Right lobe of liver (tissue), 6 donors: Measurements from ENCODE around the gene B4GALNT3. TPM values are rescaled to one million over a fixed set of nuclear protein-coding genes. Genes with fewer than 3 reads are reported as not detected.

Source experiments
- ATAC-seq, 4 donors: fragments of 200-7000 bp; cut with Tn5 transposase; one replicate each; pipeline ENCODE4 v1.9.1; 2020; ENCODE audit warnings: mild to moderate bottlenecking in 4 of 4, moderate library complexity in 4 of 4
- DNase-seq, 3 donors: peaks; one replicate each; pipeline ENCODE4 v3.0.0-alpha.2; 2020
- H3K27ac ChIP-seq, 3 donors: fragments of 200-600 bp; one replicate each; pipeline ENCODE4 v1.8.0; 2022
- H3K27me3 ChIP-seq, 2 donors: fragments of 200-600 bp; one replicate each; pipeline ENCODE4 v1.8.0; 2022
- H3K36me3 ChIP-seq, 4 donors: fragments of 200-600 bp; sonication (generic) in 1 of 4; one replicate each; pipeline versions ENCODE4 v1.5.1 to v1.8.0; 2017 to 2022; ENCODE audit warnings: control low read depth in 1 of 4
- H3K4me1 ChIP-seq, 4 donors: fragments of 200-600 bp; sonication (generic) in 1 of 4; one replicate each; pipeline versions ENCODE4 v1.5.1 to v1.8.0; 2017 to 2022; ENCODE audit warnings: control low read depth in 1 of 4
- H3K4me3 ChIP-seq, 3 donors: fragments of 200-600 bp; one replicate each; pipeline ENCODE4 v1.8.0; 2022
- H3K9me3 ChIP-seq, 4 donors: fragments of 200-600 bp; sonication (generic) in 1 of 4; one replicate each; pipeline versions ENCODE4 v1.5.1 to v1.8.0; 2017 to 2022; ENCODE audit warnings: control low read depth in 1 of 4
- POLR2A ChIP-seq: fragments of 450-650 bp; IDR thresholded peaks from one replicate; pipeline ENCODE4 v1.6.1; 2017; ENCODE audit warnings: antibody characterized with exemption, mild to moderate bottlenecking
- WGBS: methylation state at CpG from one replicate; pipeline ENCODE4 v1.1.6; 2018; ENCODE audit warnings: low coverage, low lambda C conversion rate; ENCODE audit not compliant: insufficient coverage; ENCODE audit errors: missing lambda C conversion rate; 5-methylcytosine and 5-hydroxymethylcytosine counted together
- intact Hi-C, 2 donors: fragments of 100-400 bp; cut with DNase I; formaldehyde crosslinking; loops; one replicate each; pipeline versions ENCODE4 v1.11.2 to v1.14.1; 2022
- total RNA-seq, 6 experiments: library from RNA; depleted of rRNA in 2 of 6; stranded (reverse); fragments of >200 nt in 2 of 6; fragmentation: NEBNext Ultra II Directional in 3 of 6; extraction: Animal tissue kit (Norgen Biotek cat#: 25700) in 3 of 6; gene quantifications; one replicate each; pipeline versions ENCODE4 v1.1.0 to v1.2.4, GENCODE V29; 2016 to 2023
- TF ChIP-seq, protein P1 (sequence below), 4 donors: fragments of 200-600 bp in 3 of 4; fragments of 450-650 bp in 1 of 4; IDR thresholded peaks; one replicate each; pipeline versions ENCODE4 v1.5.1 to v1.8.0; 2016 to 2022; ENCODE audit warnings: antibody characterized with exemption in 4 of 4, mild to moderate bottlenecking in 2 of 4
- donor health status: DM: no; HTN: yes; CAD: no.
- donor health status: DM: no; HTN: no; CAD: no.
- donor health status: DM: no; HTN: no; CAD: no.
- donor health status: DM: no; HTN: yes; CAD: no.
- donor health status: DM: no; HTN: yes; CAD: no.

B4GALNT3 gene
- total RNA-seq, 6 experiments from 2014 or later: 0.12 to 2.0 (median 0.38) TPM

DNA sequence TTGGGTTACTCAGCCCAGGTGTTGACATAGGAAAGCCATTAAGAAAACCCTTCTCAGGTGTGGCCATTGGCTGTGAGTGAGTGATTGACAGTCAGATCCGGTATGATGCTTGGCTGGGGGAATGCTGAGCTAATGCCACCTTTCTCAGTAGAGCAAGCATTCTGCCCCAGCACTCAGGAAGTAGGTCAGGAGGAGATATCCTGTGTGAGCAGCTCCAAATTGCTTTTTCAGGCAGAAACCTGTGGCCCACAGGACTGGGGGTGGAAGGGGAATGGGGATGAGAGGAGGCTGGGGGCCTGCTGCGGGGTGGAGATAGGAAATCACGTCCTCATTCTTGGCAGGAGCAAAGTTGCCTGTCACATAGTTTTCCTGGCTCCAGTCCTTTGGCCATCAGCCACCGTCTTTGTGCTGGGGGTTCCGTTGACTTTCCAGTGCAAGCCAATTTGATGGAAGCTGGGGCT, 147.8 kb downstream of the B4GALNT3 start:
- no peaks in the 10 kb centered on the region for H3K36me3 ChIP-seq
- H3K27ac ChIP-seq: peak overlapping the region in 1 of 3 donors; percentile 9
- no peaks in the 10 kb centered on the region for H3K27me3 ChIP-seq
- WGBS: 3% methylated on average over 5 of the region's 5 CpGs
- DNase-seq: peak; percentile 60 to 73 (median 69)
- ATAC-seq: peak; percentile 39 to 47 (median 44)
- no peak overlapping the region for H3K4me3 ChIP-seq
- intact Hi-C loops: no loop called here
- no peaks in the 10 kb centered on the region for H3K9me3 ChIP-seq
- peaks cover 0 to 42% (median 15%) of the 10 kb centered on the region in 4 donors for H3K4me1 ChIP-seq
- TF ChIP-seq, protein P1, sequence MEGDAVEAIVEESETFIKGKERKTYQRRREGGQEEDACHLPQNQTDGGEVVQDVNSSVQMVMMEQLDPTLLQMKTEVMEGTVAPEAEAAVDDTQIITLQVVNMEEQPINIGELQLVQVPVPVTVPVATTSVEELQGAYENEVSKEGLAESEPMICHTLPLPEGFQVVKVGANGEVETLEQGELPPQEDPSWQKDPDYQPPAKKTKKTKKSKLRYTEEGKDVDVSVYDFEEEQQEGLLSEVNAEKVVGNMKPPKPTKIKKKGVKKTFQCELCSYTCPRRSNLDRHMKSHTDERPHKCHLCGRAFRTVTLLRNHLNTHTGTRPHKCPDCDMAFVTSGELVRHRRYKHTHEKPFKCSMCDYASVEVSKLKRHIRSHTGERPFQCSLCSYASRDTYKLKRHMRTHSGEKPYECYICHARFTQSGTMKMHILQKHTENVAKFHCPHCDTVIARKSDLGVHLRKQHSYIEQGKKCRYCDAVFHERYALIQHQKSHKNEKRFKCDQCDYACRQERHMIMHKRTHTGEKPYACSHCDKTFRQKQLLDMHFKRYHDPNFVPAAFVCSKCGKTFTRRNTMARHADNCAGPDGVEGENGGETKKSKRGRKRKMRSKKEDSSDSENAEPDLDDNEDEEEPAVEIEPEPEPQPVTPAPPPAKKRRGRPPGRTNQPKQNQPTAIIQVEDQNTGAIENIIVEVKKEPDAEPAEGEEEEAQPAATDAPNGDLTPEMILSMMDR (IDR thresholded peaks at IDR 0.05): no peak
- no peak for TF ChIP-seq POLR2A

DNA sequence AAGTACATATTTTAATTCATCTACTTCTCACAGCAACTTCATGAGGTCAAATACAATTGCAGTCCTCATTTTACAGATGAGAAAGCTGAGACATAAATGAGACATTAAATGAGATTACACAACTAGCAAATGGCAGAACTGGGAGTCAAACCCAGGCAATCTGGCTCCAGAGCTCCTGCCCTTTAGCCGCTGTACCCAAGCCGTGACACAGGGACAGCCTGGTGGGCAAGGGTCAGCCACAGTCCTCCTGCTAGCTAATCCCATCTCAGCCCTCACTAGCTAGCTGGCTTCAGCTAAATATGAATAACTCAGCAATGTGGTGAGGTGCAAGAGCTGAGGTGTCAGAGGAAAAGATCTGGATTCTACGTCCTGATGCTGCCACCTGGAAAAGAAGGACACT, 148.7 kb downstream of the B4GALNT3 start:
- H3K27ac ChIP-seq: no peak overlapping the region

DNA sequence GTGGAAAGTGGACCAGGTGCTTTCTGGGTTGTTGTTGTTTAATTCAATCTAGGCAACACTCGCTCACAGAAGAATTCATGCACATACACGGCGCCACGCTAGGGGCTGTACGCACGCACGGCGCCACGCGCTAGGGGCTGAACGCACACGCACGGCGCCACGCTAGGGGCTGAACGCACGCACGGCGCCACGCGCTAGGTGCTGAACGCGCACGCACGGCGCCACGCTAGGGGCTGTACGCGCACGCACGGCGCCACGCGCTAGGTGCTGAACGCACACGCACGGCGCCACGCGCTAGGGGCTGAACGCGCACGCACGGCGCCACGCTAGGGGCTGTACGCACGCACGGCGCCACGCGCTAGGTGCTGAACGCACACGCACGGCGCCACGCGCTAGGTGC, 149.2 kb downstream of the B4GALNT3 start:
- Histone ChIP-seq H3K27me3 (no peaks in the 10 kb centered on the region), H3K4me3 (no peak overlapping the region), H3K4me1 (peaks cover 0 to 42% (median 15%) of the 10 kb centered on the region in 4 donors), H3K9me3 (no peaks in the 10 kb centered on the region), H3K36me3 (no peaks in the 10 kb centered on the region), H3K27ac (no peak overlapping the region)
- DNase-seq (no peak), ATAC-seq (no peak)
- TF ChIP-seq, protein P1 (IDR thresholded peaks at IDR 0.05): no peak
- TF ChIP-seq POLR2A: no peak
- 96% methylated on average over 43 of the region's 58 CpGs for WGBS
- intact Hi-C loops: no loop called here

More for the DNA sequence above, 148.7 kb downstream of the B4GALNT3 start:
- intact Hi-C loops: no loop called here
- Histone ChIP-seq H3K4me1 (peaks cover 0 to 42% (median 15%) of the 10 kb centered on the region in 4 donors), H3K27me3 (no peaks in the 10 kb centered on the region), H3K9me3 (no peaks in the 10 kb centered on the region), H3K36me3 (no peaks in the 10 kb centered on the region), H3K4me3 (no peak overlapping the region)
- TF ChIP-seq, protein P1 (IDR thresholded peaks at IDR 0.05): no peak
- no peak for TF ChIP-seq POLR2A
- ATAC-seq (peak in 2 of 4 donors; percentile 19 to 64), DNase-seq (peak in 1 of 3 donors; percentile 73)
- 26% methylated on average over 2 of the region's 3 CpGs for WGBS

DNA sequence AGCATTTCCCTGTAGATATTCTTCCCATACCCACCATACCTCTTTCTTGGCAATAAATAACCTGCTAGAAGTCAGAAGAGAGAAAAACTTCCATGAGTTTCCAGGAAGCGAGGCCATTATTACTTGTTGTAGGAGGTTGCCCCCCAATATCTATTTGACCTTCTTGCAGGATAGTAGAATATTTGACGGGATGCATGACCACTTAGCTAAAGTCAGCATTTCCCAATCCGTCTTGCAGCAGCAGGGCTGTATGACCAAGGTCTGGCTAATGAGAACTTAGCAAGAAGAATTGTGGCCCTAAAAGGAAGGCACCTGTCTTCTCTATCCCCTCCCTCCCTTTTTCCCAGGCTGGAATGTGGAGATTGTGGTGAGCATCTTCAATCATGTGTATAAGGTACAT, 152.0 kb downstream of the B4GALNT3 start:
- WGBS: 76% methylated on average over 3 of the region's 3 CpGs
- DNase-seq: no peak
- Histone ChIP-seq H3K9me3 (no peaks in the 10 kb centered on the region), H3K4me1 (peaks cover 0 to 46% (median 16%) of the 10 kb centered on the region in 4 donors), H3K4me3 (no peak overlapping the region), H3K27me3 (no peaks in the 10 kb centered on the region), H3K27ac (peak overlapping the region in 1 of 3 donors; percentile 79), H3K36me3 (no peaks in the 10 kb centered on the region)
- intact Hi-C loops: no loop called here
- no peak for TF ChIP-seq POLR2A
- TF ChIP-seq, protein P1 (IDR thresholded peaks at IDR 0.05): no peak
- no peak for ATAC-seq
